Activated T-helper 2 cell treated with anti-CD3 and anti-CD28 coated beads, Interferon-gamma antibody, Interleukin-2, Interleukin-4, amounts not matched to agents 10 μg/mL and 5 μg/mL and 100 μg/mL, durations not matched to agents 14 hours and 24 hours and 36 hours (primary cell): ENCODE results near the gene KRT78. TPM values are rescaled to one million over a fixed set of nuclear protein-coding genes. Genes with fewer than 3 reads are reported as not detected.

ENCODE experiments used
- DNase-seq: peaks from one replicate; pipeline ENCODE4 v3.0.0; 2021; ENCODE audit warnings: low spot score
- H3K27ac Mint-ChIP-seq: one replicate; pipeline ENCODE4 v1.8.0; 2021; ENCODE audit warnings: mixed read lengths
- H3K27me3 Mint-ChIP-seq: one replicate; pipeline ENCODE4 v1.8.0; 2021; ENCODE audit warnings: low read depth, mixed read lengths
- H3K36me3 Mint-ChIP-seq: one replicate; pipeline ENCODE4 v1.8.0; 2021; ENCODE audit warnings: low read depth, mixed read lengths
- H3K4me1 Mint-ChIP-seq: one replicate; pipeline ENCODE4 v1.8.0; 2021; ENCODE audit warnings: low read depth, mixed read lengths
- H3K4me3 Mint-ChIP-seq: one replicate; pipeline ENCODE4 v1.8.0; 2021; ENCODE audit warnings: low read depth, mild to moderate bottlenecking, moderate library complexity, mixed read lengths
- H3K9me3 Mint-ChIP-seq: one replicate; pipeline ENCODE4 v1.8.0; 2021; ENCODE audit warnings: mixed read lengths
- intact Hi-C: fragments of 100-400 bp; cut with micrococcal nuclease; formaldehyde crosslinking; loops from one replicate; pipeline ENCODE4 v1.15.1; 2023
- total RNA-seq: library from RNA; stranded (reverse); gene quantifications from 2 replicates; pipeline ENCODE4 v1.2.3, GENCODE V29; 2022

Gene KRT78
- total RNA-seq, 1 donor from 2014 or later: not detected

DNA sequence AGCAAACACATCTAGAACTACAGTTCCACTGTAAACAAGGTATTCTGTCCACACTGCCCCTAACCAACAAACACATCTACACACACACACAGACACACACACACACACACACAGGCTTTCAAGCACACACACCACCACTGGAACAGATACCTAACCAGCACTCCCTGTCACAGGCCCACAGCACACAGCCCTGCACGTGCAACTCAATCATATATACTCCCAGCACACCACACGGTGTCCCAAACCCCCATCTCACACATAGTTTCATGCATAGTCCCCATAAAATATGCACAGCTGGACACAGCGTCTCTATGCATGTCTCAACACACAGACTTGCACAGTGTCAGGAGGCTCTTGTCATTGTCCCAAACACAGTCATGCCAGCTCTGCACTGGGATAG, 28.4 kb upstream of the KRT78 start:
- H3K4me3 Mint-ChIP-seq: no peak overlapping the region
- H3K27me3 Mint-ChIP-seq: peaks cover 15% of the 10 kb centered on the region
- DNase-seq: no peak
- no peak overlapping the region for H3K27ac Mint-ChIP-seq
- no peaks in the 10 kb centered on the region for H3K36me3 Mint-ChIP-seq
- H3K4me1 Mint-ChIP-seq: peaks cover 18% of the 10 kb centered on the region
- H3K9me3 Mint-ChIP-seq: no peaks in the 10 kb centered on the region
- intact Hi-C loops: no loop called here

- no peaks in the 10 kb centered on the region for H3K36me3 Mint-ChIP-seq
- intact Hi-C loops: no loop called here
- H3K27ac Mint-ChIP-seq: no peak overlapping the region
- H3K9me3 Mint-ChIP-seq: no peaks in the 10 kb centered on the region
- peaks cover 18% of the 10 kb centered on the region for H3K4me1 Mint-ChIP-seq
- peaks cover 13% of the 10 kb centered on the region for H3K27me3 Mint-ChIP-seq
- DNase-seq: no peak
- H3K4me3 Mint-ChIP-seq: no peak overlapping the region
Measured at GRCh38 chr12:52876372-52876771, 27.6 kb upstream of the KRT78 start.

GRCh38 chr12:52874573-52875435, 26.0 kb upstream of the KRT78 start:
- Mint-ChIP-seq H3K4me1 (peaks cover 15% of the 10 kb centered on the region), H3K27ac (peak overlapping the region; percentile 67), H3K27me3 (peaks cover 7% of the 10 kb centered on the region), H3K9me3 (no peaks in the 10 kb centered on the region), H3K36me3 (no peaks in the 10 kb centered on the region), H3K4me3 (peak overlapping the region; percentile 67)
- no peak for DNase-seq
- intact Hi-C loops: no loop called here

DNA sequence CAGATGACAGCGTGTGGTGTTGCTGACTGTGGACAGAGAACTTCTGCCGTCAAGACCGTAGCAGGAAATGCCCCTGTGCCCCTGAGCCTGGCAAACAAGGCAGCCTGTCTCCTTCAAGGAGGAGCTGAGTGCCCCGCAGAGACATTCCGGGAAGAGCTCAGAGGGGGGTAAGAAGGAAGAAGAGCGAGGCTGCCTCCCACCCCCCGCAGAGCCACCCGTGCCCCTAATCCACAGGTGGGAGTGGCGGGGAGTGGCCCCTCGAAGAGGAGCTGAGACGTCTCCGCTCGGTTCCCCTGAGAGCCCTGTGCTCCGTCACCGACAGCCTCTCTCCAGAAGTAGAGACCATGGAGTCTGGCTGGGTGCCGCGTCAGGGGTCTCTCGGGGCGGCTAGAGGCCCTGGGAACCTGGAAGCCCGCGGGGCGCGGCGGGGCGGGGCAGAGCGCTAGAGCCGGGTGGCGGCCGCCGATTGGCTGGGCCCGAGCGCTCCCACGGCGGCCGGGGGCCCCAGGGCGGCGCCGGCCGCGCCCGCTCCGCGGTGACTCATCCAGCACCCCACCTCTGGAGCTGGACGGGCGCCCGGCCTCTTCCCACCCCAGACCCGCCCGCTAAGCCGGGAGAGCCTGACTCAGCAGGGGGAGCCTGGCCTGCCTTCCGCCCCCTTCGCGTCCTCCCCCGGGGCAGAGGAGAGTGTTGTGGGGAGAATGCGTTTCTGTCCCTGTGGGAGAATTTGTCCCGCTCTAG, 25.2 kb upstream of the KRT78 start:
- Mint-ChIP-seq H3K4me1 (peaks cover 13% of the 10 kb centered on the region), H3K27me3 (peaks cover 7% of the 10 kb centered on the region), H3K27ac (peak overlapping the region; percentile 67), H3K36me3 (no peaks in the 10 kb centered on the region), H3K4me3 (peak overlapping the region; percentile 69), H3K9me3 (no peaks in the 10 kb centered on the region)
- DNase-seq: peak; percentile 52
- intact Hi-C loops: no loop called here

- Mint-ChIP-seq H3K27ac (peak overlapping the region; percentile 48), H3K9me3 (no peaks in the 10 kb centered on the region), H3K4me3 (peak overlapping the region; percentile 69), H3K27me3 (peaks cover 7% of the 10 kb centered on the region), H3K36me3 (no peaks in the 10 kb centered on the region), H3K4me1 (peaks cover 13% of the 10 kb centered on the region)
- intact Hi-C loops: no loop called here
- no peak for DNase-seq
Measured at GRCh38 chr12:52873513-52873831, 24.7 kb upstream of the KRT78 start.

DNA sequence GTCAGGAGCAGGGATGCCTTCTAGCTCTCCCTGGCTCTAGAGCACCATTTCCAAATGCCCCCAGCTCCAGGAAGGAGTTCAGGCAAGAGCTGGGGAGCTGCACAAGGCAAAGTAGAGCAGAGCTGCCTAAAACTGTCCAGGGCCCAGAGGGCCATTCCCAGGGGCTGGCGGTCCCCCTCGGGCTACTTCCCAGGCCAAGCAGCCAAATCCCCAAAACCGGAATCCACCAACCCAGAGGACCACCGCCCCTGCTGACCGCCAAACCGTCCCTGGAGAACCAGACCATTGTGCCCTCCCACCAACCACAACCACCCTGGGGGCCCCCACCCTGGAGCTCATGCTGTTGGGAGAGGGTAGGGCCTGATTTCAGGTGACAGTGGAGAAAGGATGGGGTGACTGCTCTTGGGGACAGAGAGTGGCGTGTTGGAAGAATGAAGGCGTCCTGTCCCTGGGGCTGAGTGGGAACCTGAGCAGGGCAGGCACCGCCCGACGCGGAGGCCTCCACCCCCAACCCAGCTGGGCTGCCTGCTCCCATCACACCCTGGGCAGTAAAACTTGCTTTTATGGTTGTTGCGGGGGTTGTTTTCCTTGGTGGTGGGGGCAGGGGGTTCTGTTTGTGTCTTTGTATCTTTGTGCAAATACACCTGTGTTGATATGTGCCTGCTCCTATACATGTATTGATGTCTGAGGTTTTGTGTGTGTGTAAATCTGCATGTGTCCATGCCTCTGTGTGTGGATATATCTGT, 24.0 kb upstream of the KRT78 start:
- intact Hi-C loops: no loop called here
- Mint-ChIP-seq H3K4me1 (peaks cover 14% of the 10 kb centered on the region), H3K4me3 (peak overlapping the region; percentile 69), H3K9me3 (no peaks in the 10 kb centered on the region), H3K27ac (no peak overlapping the region), H3K27me3 (peaks cover 7% of the 10 kb centered on the region), H3K36me3 (no peaks in the 10 kb centered on the region)
- no peak for DNase-seq

DNA sequence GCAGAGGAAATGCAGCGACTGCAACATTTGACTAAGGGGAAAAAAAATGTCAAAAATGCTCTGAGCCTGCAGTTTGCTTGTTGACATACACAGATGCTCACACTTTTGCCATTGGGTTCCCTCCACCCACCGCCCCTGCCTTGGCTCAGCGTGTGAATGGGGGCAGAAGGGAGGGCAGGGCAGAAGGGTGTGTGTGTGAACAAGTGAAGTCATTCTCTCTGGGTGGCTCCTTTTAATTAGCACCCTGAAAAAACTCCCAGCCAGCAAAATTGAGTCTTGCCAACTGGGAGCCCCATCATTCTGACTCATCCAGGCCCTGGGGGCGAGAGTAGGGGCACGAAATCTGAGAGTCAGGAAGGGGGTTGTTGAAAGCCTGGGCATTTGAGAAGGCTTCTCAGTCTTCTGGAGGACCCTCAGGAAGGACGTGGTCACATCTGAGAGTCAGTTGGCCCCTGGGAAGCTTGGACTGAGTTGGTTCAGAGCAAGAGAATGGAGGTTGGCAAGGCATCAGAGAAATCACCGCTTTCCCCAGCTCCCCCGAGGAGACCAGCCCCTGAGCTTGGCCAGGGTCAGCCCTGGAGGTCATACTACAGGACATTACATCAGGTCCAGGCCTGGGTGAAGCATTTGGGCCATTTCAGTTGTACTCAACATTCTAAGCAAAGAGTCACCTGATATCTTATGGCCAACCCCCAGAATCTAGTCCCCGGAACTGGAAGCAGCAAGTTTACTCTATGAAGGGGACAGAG, 22.7 kb upstream of the KRT78 start:
- DNase-seq: no peak
- H3K4me1 Mint-ChIP-seq: peaks cover 18% of the 10 kb centered on the region
- no peaks in the 10 kb centered on the region for H3K36me3 Mint-ChIP-seq
- intact Hi-C loops: no loop called here
- H3K27ac Mint-ChIP-seq: no peak overlapping the region
- H3K9me3 Mint-ChIP-seq: no peaks in the 10 kb centered on the region
- H3K27me3 Mint-ChIP-seq: peaks cover 7% of the 10 kb centered on the region
- no peak overlapping the region for H3K4me3 Mint-ChIP-seq

GRCh38 chr12:52870361-52871290, 21.8 kb upstream of the KRT78 start:
- H3K4me1 Mint-ChIP-seq: peaks cover 18% of the 10 kb centered on the region
- no peak overlapping the region for H3K4me3 Mint-ChIP-seq
- H3K27ac Mint-ChIP-seq: no peak overlapping the region
- no peaks in the 10 kb centered on the region for H3K36me3 Mint-ChIP-seq
- peaks cover 7% of the 10 kb centered on the region for H3K27me3 Mint-ChIP-seq
- intact Hi-C loops: loop anchor here (1.0 kb wide), 1 partner anchor 287 kb away; no protein-coding TSS in a partner anchor
- DNase-seq: peak; percentile 66
- no peaks in the 10 kb centered on the region for H3K9me3 Mint-ChIP-seq

GRCh38 chr12:52867642-52868041, 18.8 kb upstream of the KRT78 start:
- no peaks in the 10 kb centered on the region for H3K27me3 Mint-ChIP-seq
- no peak for DNase-seq
- intact Hi-C loops: no loop called here
- H3K4me3 Mint-ChIP-seq: no peak overlapping the region
- no peak overlapping the region for H3K27ac Mint-ChIP-seq
- no peaks in the 10 kb centered on the region for H3K36me3 Mint-ChIP-seq
- H3K9me3 Mint-ChIP-seq: no peaks in the 10 kb centered on the region
- peaks cover 6% of the 10 kb centered on the region for H3K4me1 Mint-ChIP-seq

DNA sequence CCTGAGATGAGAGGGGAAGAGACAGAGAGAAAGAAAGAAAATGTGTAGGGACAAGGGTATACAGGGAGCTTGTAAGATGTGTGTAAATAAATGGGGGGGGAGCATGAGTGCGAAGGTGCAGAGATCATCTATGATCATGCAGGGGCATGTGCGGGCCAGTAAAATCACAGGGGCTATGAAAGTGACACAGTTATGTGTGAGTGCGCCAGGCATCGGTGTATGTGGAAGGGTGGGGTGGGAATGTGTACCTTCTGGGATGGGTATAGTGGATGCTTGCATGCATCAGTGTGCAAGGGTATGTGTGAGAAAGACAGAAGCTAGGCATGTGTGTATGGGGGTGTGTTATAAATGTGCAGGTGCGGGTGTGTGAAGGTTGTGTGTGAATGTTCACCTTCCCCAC, 18.4 kb upstream of the KRT78 start:
- H3K36me3 Mint-ChIP-seq: no peaks in the 10 kb centered on the region
- intact Hi-C loops: no loop called here

GRCh38 chr12:52865090-52865944, 16.5 kb upstream of the KRT78 start:
- H3K27me3 Mint-ChIP-seq: no peaks in the 10 kb centered on the region
- H3K36me3 Mint-ChIP-seq: no peaks in the 10 kb centered on the region
- no peak overlapping the region for H3K27ac Mint-ChIP-seq
- intact Hi-C loops: no loop called here
- no peaks in the 10 kb centered on the region for H3K9me3 Mint-ChIP-seq
- H3K4me3 Mint-ChIP-seq: no peak overlapping the region
- peaks cover 4% of the 10 kb centered on the region for H3K4me1 Mint-ChIP-seq
- no peak for DNase-seq

More for the DNA sequence above, 18.4 kb upstream of the KRT78 start:
- no peaks in the 10 kb centered on the region for H3K9me3 Mint-ChIP-seq
- H3K4me1 Mint-ChIP-seq: peaks cover 6% of the 10 kb centered on the region
- H3K27me3 Mint-ChIP-seq: no peaks in the 10 kb centered on the region
- no peak for DNase-seq
- no peak overlapping the region for H3K27ac Mint-ChIP-seq
- no peak overlapping the region for H3K4me3 Mint-ChIP-seq
